ENCODE results near the gene SH3BP2.

The SH3BP2 gene

GRCh38 chr4:2861631-2862436, 68.9 kb downstream of the SH3BP2 start:
- Histone ChIP-seq H3K4me3 (no peak overlapping the region), H4K20me1 (peaks cover 98% of the 10 kb centered on the region), H3K27ac (no peak overlapping the region), H3K9me3 (no peaks in the 10 kb centered on the region), H3K4me2 (peak overlapping the region; percentile 24), H3K9ac (peak overlapping the region; percentile 37; the same call in 1 of the 2 replicates), H3K36me3 (no peaks in the 10 kb centered on the region), H3K27me3 (no peaks in the 10 kb centered on the region), H3K4me1 (peaks cover 87% of the 10 kb centered on the region)
- no peak for TF ChIP-seq Cebpa-rat (IDR thresholded peaks at IDR 0.05)

GRCh38 chr4:2862528-2862927, 69.6 kb downstream of the SH3BP2 start:
- Histone ChIP-seq H3K4me1 (peaks cover 93% of the 10 kb centered on the region), H3K4me3 (no peak overlapping the region), H4K20me1 (peaks cover 98% of the 10 kb centered on the region), H3K4me2 (peak overlapping the region; percentile 24), H3K27ac (no peak overlapping the region), H3K9ac (peak overlapping the region; percentile 37; the same call in 1 of the 2 replicates), H3K27me3 (no peaks in the 10 kb centered on the region), H3K36me3 (no peaks in the 10 kb centered on the region), H3K9me3 (no peaks in the 10 kb centered on the region)
- TF ChIP-seq Cebpa-rat (IDR thresholded peaks at IDR 0.05) = no peak

- peak overlapping the region; percentile 82; the same call in 1 of the 2 replicates for H3K4me2 ChIP-seq
- no peak overlapping the region for H3K9ac ChIP-seq
- H3K4me3 ChIP-seq = no peak overlapping the region
- H3K27ac ChIP-seq = no peak overlapping the region
- TF ChIP-seq Cebpa-rat (IDR thresholded peaks at IDR 0.05) = no peak
- no peaks in the 10 kb centered on the region for H3K36me3 ChIP-seq
- no peaks in the 10 kb centered on the region for H3K27me3 ChIP-seq
- peaks cover 95% of the 10 kb centered on the region for H3K4me1 ChIP-seq
- H4K20me1 ChIP-seq = peaks cover 98% of the 10 kb centered on the region
- H3K9me3 ChIP-seq = no peaks in the 10 kb centered on the region
Measured at GRCh38 chr4:2863649-2864048, 70.8 kb downstream of the SH3BP2 start.

- H3K4me2 ChIP-seq = peak overlapping the region; percentile 82
- H4K20me1 ChIP-seq = peaks cover 97% of the 10 kb centered on the region
- peaks cover 95% of the 10 kb centered on the region for H3K4me1 ChIP-seq
- H3K36me3 ChIP-seq = no peaks in the 10 kb centered on the region
- no peaks in the 10 kb centered on the region for H3K27me3 ChIP-seq
- H3K9ac ChIP-seq = no peak overlapping the region
- H3K4me3 ChIP-seq = no peak overlapping the region
- no peak for TF ChIP-seq Cebpa-rat (IDR thresholded peaks at IDR 0.05)
- H3K27ac ChIP-seq = no peak overlapping the region
- no peaks in the 10 kb centered on the region for H3K9me3 ChIP-seq
Measured at GRCh38 chr4:2865196-2865780, 72.4 kb downstream of the SH3BP2 start.

- Histone ChIP-seq H3K27ac (peak overlapping the region; percentile 68), H3K9ac (no peak overlapping the region), H3K27me3 (no peaks in the 10 kb centered on the region), H3K4me2 (peak overlapping the region; percentile 82), H4K20me1 (peaks cover 91% of the 10 kb centered on the region), H3K36me3 (no peaks in the 10 kb centered on the region), H3K4me1 (peaks cover 95% of the 10 kb centered on the region), H3K4me3 (no peak overlapping the region), H3K9me3 (no peaks in the 10 kb centered on the region)
- no peak for TF ChIP-seq Cebpa-rat (IDR thresholded peaks at IDR 0.05)
Measured at GRCh38 chr4:2866160-2866861, 73.4 kb downstream of the SH3BP2 start.

GRCh38 chr4:2866891-2867290, 74.0 kb downstream of the SH3BP2 start:
- Histone ChIP-seq H3K27ac (peak overlapping the region; percentile 68), H3K36me3 (no peaks in the 10 kb centered on the region), H3K9ac (peak overlapping the region; percentile 61), H3K9me3 (no peaks in the 10 kb centered on the region), H3K27me3 (no peaks in the 10 kb centered on the region), H3K4me1 (peaks cover 95% of the 10 kb centered on the region), H3K4me2 (peak overlapping the region; percentile 82), H4K20me1 (peaks cover 87% of the 10 kb centered on the region), H3K4me3 (peak overlapping the region; percentile 55; the same call in 1 of the 2 replicates)
- TF ChIP-seq Cebpa-rat (IDR thresholded peaks at IDR 0.05) = no peak

GRCh38 chr4:2867758-2868491, 75.0 kb downstream of the SH3BP2 start:
- Histone ChIP-seq H3K4me3 (peak overlapping the region; percentile 55), H3K4me1 (peaks cover 95% of the 10 kb centered on the region), H3K36me3 (no peaks in the 10 kb centered on the region), H3K9ac (peak overlapping the region; percentile 61), H4K20me1 (peaks cover 84% of the 10 kb centered on the region), H3K4me2 (peak overlapping the region; percentile 82), H3K27me3 (no peaks in the 10 kb centered on the region), H3K27ac (peak overlapping the region; percentile 68), H3K9me3 (no peaks in the 10 kb centered on the region)
- no peak for TF ChIP-seq Cebpa-rat (IDR thresholded peaks at IDR 0.05)

GRCh38 chr4:2868877-2869487, 76.1 kb downstream of the SH3BP2 start:
- Histone ChIP-seq H3K9me3 (no peaks in the 10 kb centered on the region), H3K4me2 (peak overlapping the region; percentile 82), H3K27me3 (no peaks in the 10 kb centered on the region), H3K4me1 (peaks cover 99% of the 10 kb centered on the region), H3K36me3 (no peaks in the 10 kb centered on the region), H3K27ac (peak overlapping the region; percentile 68), H4K20me1 (peaks cover 73% of the 10 kb centered on the region), H3K4me3 (peak overlapping the region; percentile 55; the same call in 1 of the 2 replicates), H3K9ac (peak overlapping the region; percentile 61; the same call in 1 of the 2 replicates)
- TF ChIP-seq Cebpa-rat (IDR thresholded peaks at IDR 0.05) = no peak

GRCh38 chr4:2869659-2870058, 76.8 kb downstream of the SH3BP2 start:
- no peak overlapping the region for H3K4me3 ChIP-seq
- H3K9ac ChIP-seq = no peak overlapping the region
- peaks cover 99% of the 10 kb centered on the region for H3K4me1 ChIP-seq
- no peaks in the 10 kb centered on the region for H3K27me3 ChIP-seq
- no peak overlapping the region for H3K27ac ChIP-seq
- 0 out of 2 replicates have a peak, but pooled peaks cover under 1% of the 10 kb centered on the region for H3K36me3 ChIP-seq
- H3K9me3 ChIP-seq = no peaks in the 10 kb centered on the region
- TF ChIP-seq Cebpa-rat (IDR thresholded peaks at IDR 0.05) = no peak
- peaks cover 67% of the 10 kb centered on the region for H4K20me1 ChIP-seq
- H3K4me2 ChIP-seq = peak overlapping the region; percentile 82

All from BLaER1 (cell line).